WTC11 (cell line): ENCODE data around the gene SLC24A4. TPM values are rescaled to one million over a fixed set of nuclear protein-coding genes. Genes with fewer than 3 reads are reported as not detected.

Experiments used
- ATAC-seq: fragments of 200-7000 bp; cut with Tn5 transposase; 2 replicates; pipeline ENCODE4 v1.10.0; 2021; ENCODE audit warnings: mild to moderate bottlenecking, moderate library complexity
- CTCF ChIA-PET: fragments of 300-600 bp; sonication (Branson Sonifier 250); formaldehyde crosslinking; loops from one replicate; lab custom pipeline; 2021; ENCODE audit warnings: antibody characterized with exemption; lab: Charles Lee
- POLR2A ChIA-PET: fragments of 350-600 bp; sonication (Branson Sonifier 250); formaldehyde crosslinking; loops from one replicate; lab custom pipeline; 2021; ENCODE audit warnings: antibody characterized with exemption; lab: Charles Lee
- DNase-seq: peaks from one replicate; pipeline ENCODE4 v3.0.0; 2021; ENCODE audit warnings: low spot score
- H3K27ac Mint-ChIP-seq: 2 replicates; pipeline ENCODE4 v1.8.0; 2021; ENCODE audit warnings: mixed read lengths
- H3K27me3 Mint-ChIP-seq: 2 replicates; pipeline ENCODE4 v1.8.0; 2021; ENCODE audit warnings: low read depth, mild to moderate bottlenecking, moderate library complexity, mixed read lengths
- H3K36me3 Mint-ChIP-seq: 2 replicates; pipeline ENCODE4 v1.8.0; 2021; ENCODE audit warnings: mixed read lengths
- H3K4me1 Mint-ChIP-seq: 2 replicates; pipeline ENCODE4 v1.8.0; 2022; ENCODE audit warnings: mixed read lengths
- H3K4me3 Mint-ChIP-seq: 2 replicates; pipeline ENCODE4 v1.8.0; 2021; ENCODE audit warnings: mild to moderate bottlenecking, moderate library complexity, mixed read lengths
- H3K9me3 Mint-ChIP-seq: 2 replicates; pipeline ENCODE4 v1.8.0; 2021; ENCODE audit warnings: mixed read lengths
- ATF3 ChIP-seq: sonication (generic); formaldehyde crosslinking; conservative IDR thresholded peaks from 2 replicates; pipeline ENCODE4 v1.8.1; 2022; ENCODE audit warnings: mild to moderate bottlenecking, missing genetic modification reagents
- CBFB ChIP-seq: sonication (generic); formaldehyde crosslinking; IDR thresholded peaks from 2 replicates; pipeline ENCODE4 v1.8.1; 2022; ENCODE audit warnings: mild to moderate bottlenecking, low read depth, missing genetic modification reagents
- CREB1 ChIP-seq: sonication (generic); formaldehyde crosslinking; IDR thresholded peaks from 2 replicates; pipeline ENCODE4 v1.8.0; 2023; ENCODE audit warnings: mild to moderate bottlenecking, missing genetic modification reagents
- CTCF ChIP-seq: fragments of 200-600 bp; IDR thresholded peaks from 2 replicates; pipeline ENCODE4 v1.8.0; 2022; ENCODE audit warnings: antibody characterized with exemption
- E2F4 ChIP-seq: sonication (generic); formaldehyde crosslinking; IDR thresholded peaks from 2 replicates; pipeline ENCODE4 v1.8.1; 2022; ENCODE audit warnings: low read depth, mild to moderate bottlenecking, moderate library complexity, missing genetic modification reagents, borderline replicate concordance
- ESRRA ChIP-seq: sonication (generic); formaldehyde crosslinking; IDR thresholded peaks from 2 replicates; pipeline ENCODE4 v1.8.1; 2022; ENCODE audit warnings: mild to moderate bottlenecking, missing genetic modification reagents, borderline replicate concordance
- ETV6 ChIP-seq: sonication (generic); formaldehyde crosslinking; IDR thresholded peaks from 2 replicates; pipeline ENCODE4 v1.8.1; 2022; ENCODE audit warnings: mild to moderate bottlenecking, missing genetic modification reagents
- JAZF1 ChIP-seq: fragments of 250-450 bp; sonication (Bioruptor Pico); IDR thresholded peaks from 2 replicates; pipeline ENCODE4 v1.9.0; 2021; ENCODE audit warnings: moderate library complexity, mild to moderate bottlenecking, inconsistent platforms
- JUN ChIP-seq: sonication (generic); formaldehyde crosslinking; IDR thresholded peaks from 2 replicates; pipeline ENCODE4 v1.8.0; 2023; ENCODE audit warnings: mild to moderate bottlenecking, missing genetic modification reagents
- MYBL2 ChIP-seq: sonication (generic); formaldehyde crosslinking; IDR thresholded peaks from 2 replicates; pipeline ENCODE4 v1.8.1; 2023; ENCODE audit warnings: mild to moderate bottlenecking, moderate library complexity, missing genetic modification reagents
- NFE2L1 ChIP-seq: sonication (generic); formaldehyde crosslinking; IDR thresholded peaks from 2 replicates; pipeline ENCODE4 v1.8.1; 2023; ENCODE audit warnings: missing genetic modification reagents
- NR1H2 ChIP-seq: sonication (generic); formaldehyde crosslinking; IDR thresholded peaks from 2 replicates; pipeline ENCODE4 v1.9.0; 2021; ENCODE audit warnings: mild to moderate bottlenecking, moderate library complexity, missing genetic modification reagents
- SP1 ChIP-seq: sonication (generic); formaldehyde crosslinking; conservative IDR thresholded peaks from 2 replicates; pipeline ENCODE4 v1.8.1; 2022; ENCODE audit warnings: missing genetic modification reagents
- STAT6 ChIP-seq: sonication (generic); formaldehyde crosslinking; conservative IDR thresholded peaks from 2 replicates; pipeline ENCODE4 v1.8.1; 2023; ENCODE audit warnings: mild to moderate bottlenecking, low read depth, missing genetic modification reagents, moderate library complexity
- ZNF121 ChIP-seq: sonication (generic); formaldehyde crosslinking; IDR thresholded peaks from 2 replicates; pipeline ENCODE4 v1.8.0; 2023; ENCODE audit warnings: missing genetic modification reagents
- ZNF138 ChIP-seq: sonication (generic); formaldehyde crosslinking; conservative IDR thresholded peaks from 2 replicates; pipeline ENCODE4 v1.8.1; 2022; ENCODE audit warnings: mild to moderate bottlenecking, moderate library complexity, missing genetic modification reagents
- ZNF263 ChIP-seq: sonication (generic); formaldehyde crosslinking; IDR thresholded peaks from 2 replicates; pipeline ENCODE4 v1.8.1; 2022; ENCODE audit warnings: low read depth, mild to moderate bottlenecking, moderate library complexity, missing genetic modification reagents
- ZNF317 ChIP-seq: sonication (generic); formaldehyde crosslinking; IDR thresholded peaks from 2 replicates; pipeline ENCODE4 v1.8.1; 2023; ENCODE audit warnings: low read depth, mild to moderate bottlenecking, moderate library complexity, missing genetic modification reagents, borderline replicate concordance
- total RNA-seq: library from RNA; stranded (reverse); gene quantifications from 3 replicates; pipeline ENCODE4 v1.2.3, GENCODE V29; 2021
- TF ChIP-seq, protein P1 (sequence below): sonication (generic); formaldehyde crosslinking; IDR thresholded peaks from 2 replicates; pipeline ENCODE4 v1.8.1; 2022; ENCODE audit warnings: missing genetic modification reagents, borderline replicate concordance
- TF ChIP-seq, protein P2 (sequence below): fragments of 250-450 bp; sonication (Bioruptor Pico); IDR thresholded peaks from 2 replicates; pipeline ENCODE4 v1.9.0; 2021; ENCODE audit warnings: mild to moderate bottlenecking

Gene SLC24A4
- total RNA-seq, 1 experiment from 2014 or later: 0.90 TPM

DNA sequence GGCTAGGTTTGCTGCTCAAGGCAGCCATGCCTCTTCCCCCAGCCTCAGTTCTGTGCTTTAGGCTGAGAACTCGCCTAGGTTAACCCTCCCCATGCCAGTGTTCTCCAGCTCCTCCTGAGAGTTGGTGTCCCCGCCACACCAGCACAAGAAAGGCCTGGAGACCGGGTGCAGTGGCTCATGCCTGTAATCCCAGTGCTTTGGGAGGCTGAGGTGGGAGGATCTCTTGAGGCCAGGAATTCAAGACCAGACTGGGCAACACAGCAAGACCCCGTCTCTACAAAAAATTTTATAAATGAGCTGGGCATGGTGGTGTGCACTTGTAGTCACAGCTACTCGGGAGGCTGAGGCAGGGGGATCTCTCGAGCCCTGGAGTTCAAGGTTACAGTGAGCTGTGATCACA lies 200.8 kb downstream of the SLC24A4 start:
- no peaks in the 10 kb centered on the region for H3K4me1 Mint-ChIP-seq
- H3K27me3 Mint-ChIP-seq: no peaks in the 10 kb centered on the region
- ChIA-PET CTCF (interaction anchor here (1.4 kb wide), 1 partner anchor 90 kb away, joined by 4 read pairs; no protein-coding TSS in a partner anchor), POLR2A (interaction anchor here (1.1 kb wide), 1 partner anchor 30 kb away, joined by 4 read pairs; no protein-coding TSS in a partner anchor)
- H3K27ac Mint-ChIP-seq: no peak overlapping the region
- TF ChIP-seq ZNF317 (no peak), ZNF121 (CRISPR knock-in tag) (peak; percentile 82)
- no peaks in the 10 kb centered on the region for H3K36me3 Mint-ChIP-seq
- no peaks in the 10 kb centered on the region for H3K9me3 Mint-ChIP-seq
- ATAC-seq: no peak
- H3K4me3 Mint-ChIP-seq: no peak overlapping the region
- DNase-seq: no peak

GRCh38 chr14:92524602-92525185 lies 201.7 kb downstream of the SLC24A4 start:
- Mint-ChIP-seq H3K27me3 (no peaks in the 10 kb centered on the region), H3K27ac (no peak overlapping the region)
- DNase-seq (no peak), ATAC-seq (no peak)
- CTCF ChIA-PET: no interaction called here
- no peak for TF ChIP-seq ZNF138 (CRISPR knock-in tag)
- TF ChIP-seq JUN (CRISPR knock-in tag): no peak
- TF ChIP-seq, protein P1, sequence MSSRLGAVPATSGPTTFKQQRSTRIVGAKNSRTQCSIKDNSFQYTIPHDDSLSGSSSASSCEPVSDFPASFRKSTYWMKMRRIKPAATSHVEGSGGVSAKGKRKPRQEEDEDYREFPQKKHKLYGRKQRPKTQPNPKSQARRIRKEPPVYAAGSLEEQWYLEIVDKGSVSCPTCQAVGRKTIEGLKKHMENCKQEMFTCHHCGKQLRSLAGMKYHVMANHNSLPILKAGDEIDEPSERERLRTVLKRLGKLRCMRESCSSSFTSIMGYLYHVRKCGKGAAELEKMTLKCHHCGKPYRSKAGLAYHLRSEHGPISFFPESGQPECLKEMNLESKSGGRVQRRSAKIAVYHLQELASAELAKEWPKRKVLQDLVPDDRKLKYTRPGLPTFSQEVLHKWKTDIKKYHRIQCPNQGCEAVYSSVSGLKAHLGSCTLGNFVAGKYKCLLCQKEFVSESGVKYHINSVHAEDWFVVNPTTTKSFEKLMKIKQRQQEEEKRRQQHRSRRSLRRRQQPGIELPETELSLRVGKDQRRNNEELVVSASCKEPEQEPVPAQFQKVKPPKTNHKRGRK (CRISPR knock-in tag): no peak
- TF ChIP-seq CREB1 (CRISPR knock-in tag): no peak
- no peak for TF ChIP-seq SP1 (CRISPR knock-in tag)
- no peak for TF ChIP-seq ESRRA (CRISPR knock-in tag)
- TF ChIP-seq NFE2L1 (CRISPR knock-in tag): no peak
- TF ChIP-seq, all 79 proteins: peak for 0
- Mint-ChIP-seq H3K4me3 (no peak overlapping the region), H3K36me3 (no peaks in the 10 kb centered on the region), H3K9me3 (no peaks in the 10 kb centered on the region), H3K4me1 (no peaks in the 10 kb centered on the region)
- POLR2A ChIA-PET: no interaction called here

GRCh38 chr14:92525322-92526095 lies 202.5 kb downstream of the SLC24A4 start:
- ChIA-PET POLR2A (no interaction called here), CTCF (interaction anchor here (0.8 kb wide), 1 partner anchor 161 kb away, joined by 3 read pairs; no protein-coding TSS in a partner anchor)
- Mint-ChIP-seq H3K36me3 (no peaks in the 10 kb centered on the region), H3K27ac (no peak overlapping the region), H3K9me3 (no peaks in the 10 kb centered on the region), H3K27me3 (no peaks in the 10 kb centered on the region), H3K4me3 (no peak overlapping the region), H3K4me1 (no peaks in the 10 kb centered on the region)
- ATAC-seq: no peak
- DNase-seq: no peak
- TF ChIP-seq ATF3 (CRISPR knock-in tag) (no peak), E2F4 (CRISPR knock-in tag) (no peak), CREB1 (CRISPR knock-in tag) (no peak), STAT6 (CRISPR knock-in tag) (no peak), NR1H2 (no peak), MYBL2 (CRISPR knock-in tag) (no peak), ETV6 (no peak), JAZF1 (CRISPR knock-in tag) (no peak), CTCF (no peak), CBFB (CRISPR knock-in tag) (no peak), ZNF263 (CRISPR knock-in tag) (no peak)
- TF ChIP-seq, protein P2, sequence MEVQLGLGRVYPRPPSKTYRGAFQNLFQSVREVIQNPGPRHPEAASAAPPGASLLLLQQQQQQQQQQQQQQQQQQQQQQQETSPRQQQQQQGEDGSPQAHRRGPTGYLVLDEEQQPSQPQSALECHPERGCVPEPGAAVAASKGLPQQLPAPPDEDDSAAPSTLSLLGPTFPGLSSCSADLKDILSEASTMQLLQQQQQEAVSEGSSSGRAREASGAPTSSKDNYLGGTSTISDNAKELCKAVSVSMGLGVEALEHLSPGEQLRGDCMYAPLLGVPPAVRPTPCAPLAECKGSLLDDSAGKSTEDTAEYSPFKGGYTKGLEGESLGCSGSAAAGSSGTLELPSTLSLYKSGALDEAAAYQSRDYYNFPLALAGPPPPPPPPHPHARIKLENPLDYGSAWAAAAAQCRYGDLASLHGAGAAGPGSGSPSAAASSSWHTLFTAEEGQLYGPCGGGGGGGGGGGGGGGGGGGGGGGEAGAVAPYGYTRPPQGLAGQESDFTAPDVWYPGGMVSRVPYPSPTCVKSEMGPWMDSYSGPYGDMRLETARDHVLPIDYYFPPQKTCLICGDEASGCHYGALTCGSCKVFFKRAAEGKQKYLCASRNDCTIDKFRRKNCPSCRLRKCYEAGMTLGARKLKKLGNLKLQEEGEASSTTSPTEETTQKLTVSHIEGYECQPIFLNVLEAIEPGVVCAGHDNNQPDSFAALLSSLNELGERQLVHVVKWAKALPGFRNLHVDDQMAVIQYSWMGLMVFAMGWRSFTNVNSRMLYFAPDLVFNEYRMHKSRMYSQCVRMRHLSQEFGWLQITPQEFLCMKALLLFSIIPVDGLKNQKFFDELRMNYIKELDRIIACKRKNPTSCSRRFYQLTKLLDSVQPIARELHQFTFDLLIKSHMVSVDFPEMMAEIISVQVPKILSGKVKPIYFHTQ (CRISPR knock-in tag): no peak
